Measurements from ENCODE around the gene SLFN5. TPM values are rescaled to one million over a fixed set of nuclear protein-coding genes. Genes with fewer than 3 reads are reported as not detected.

The SLFN5 gene
- total and polyA plus RNA-seq, 4 donors = 1.9 to 7.8 (median 3.4) TPM

DNA sequence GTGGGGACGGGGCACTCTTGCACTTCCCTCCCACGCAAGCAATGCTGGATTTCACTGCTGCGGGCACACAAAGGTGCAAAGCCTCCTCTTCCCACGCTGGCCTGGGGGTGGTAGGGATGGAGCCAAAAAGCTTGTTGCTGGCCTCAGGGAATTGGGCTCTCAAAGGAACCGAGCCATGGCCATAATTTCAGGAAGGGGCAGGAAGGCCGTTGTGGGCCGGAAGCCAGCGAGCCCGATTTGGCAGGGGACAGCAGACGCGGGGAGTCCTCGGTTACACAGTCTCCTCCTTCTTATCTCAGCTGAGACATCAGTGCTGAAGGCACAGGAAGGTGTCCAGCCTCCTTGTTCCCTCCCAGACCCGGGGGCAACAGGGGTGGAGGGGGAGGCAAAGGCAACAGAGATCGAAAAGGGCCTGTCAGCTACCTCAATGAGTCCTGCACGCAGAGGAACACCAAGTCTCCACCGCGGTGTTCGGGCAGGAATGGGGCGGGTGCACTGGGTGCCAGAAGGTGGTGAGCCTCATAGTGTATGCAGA, 71.1 kb downstream of the SLFN5 start:
- no peak overlapping the region for H3K9ac ChIP-seq (ENCODE audit: low read depth in 1 of 2, low read length in 2 of 2)
- no peak for DNase-seq (ENCODE audit: low spot score)
- peaks cover 0 to 11% (median 6%) of the 10 kb centered on the region in 4 donors for H3K4me1 ChIP-seq (ENCODE audit: control insufficient read depth in 4 of 4, insufficient read depth in 4 of 4, low read length in 3 of 4)
- no peak for TF ChIP-seq HNF4G (IDR thresholded peaks at IDR 0.05)
- no peak for TF ChIP-seq RXRA (IDR thresholded peaks at IDR 0.05)
- TF ChIP-seq YY1 (IDR thresholded peaks at IDR 0.05) = no peak
- TF ChIP-seq GABPA (IDR thresholded peaks at IDR 0.05 in 1 of 2, conservative IDR thresholded peaks at IDR 0.05 in 1 of 2) = no peak
- TF ChIP-seq NR2F2 (IDR thresholded peaks at IDR 0.05) = no peak
- TF ChIP-seq FOXA1 (IDR thresholded peaks at IDR 0.05) = no peak
- TF ChIP-seq EGR1 (IDR thresholded peaks at IDR 0.05; ENCODE audit: low read depth in 2 of 2) = no peak
- TF ChIP-seq, protein P1, sequence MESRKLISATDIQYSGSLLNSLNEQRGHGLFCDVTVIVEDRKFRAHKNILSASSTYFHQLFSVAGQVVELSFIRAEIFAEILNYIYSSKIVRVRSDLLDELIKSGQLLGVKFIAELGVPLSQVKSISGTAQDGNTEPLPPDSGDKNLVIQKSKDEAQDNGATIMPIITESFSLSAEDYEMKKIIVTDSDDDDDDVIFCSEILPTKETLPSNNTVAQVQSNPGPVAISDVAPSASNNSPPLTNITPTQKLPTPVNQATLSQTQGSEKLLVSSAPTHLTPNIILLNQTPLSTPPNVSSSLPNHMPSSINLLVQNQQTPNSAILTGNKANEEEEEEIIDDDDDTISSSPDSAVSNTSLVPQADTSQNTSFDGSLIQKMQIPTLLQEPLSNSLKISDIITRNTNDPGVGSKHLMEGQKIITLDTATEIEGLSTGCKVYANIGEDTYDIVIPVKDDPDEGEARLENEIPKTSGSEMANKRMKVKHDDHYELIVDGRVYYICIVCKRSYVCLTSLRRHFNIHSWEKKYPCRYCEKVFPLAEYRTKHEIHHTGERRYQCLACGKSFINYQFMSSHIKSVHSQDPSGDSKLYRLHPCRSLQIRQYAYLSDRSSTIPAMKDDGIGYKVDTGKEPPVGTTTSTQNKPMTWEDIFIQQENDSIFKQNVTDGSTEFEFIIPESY (IDR thresholded peaks at IDR 0.05) = no peak
- TF ChIP-seq SP1 (IDR thresholded peaks at IDR 0.05) = no peak
- TF ChIP-seq RAD21 (IDR thresholded peaks at IDR 0.05) = no peak
- TF ChIP-seq, protein P2, sequence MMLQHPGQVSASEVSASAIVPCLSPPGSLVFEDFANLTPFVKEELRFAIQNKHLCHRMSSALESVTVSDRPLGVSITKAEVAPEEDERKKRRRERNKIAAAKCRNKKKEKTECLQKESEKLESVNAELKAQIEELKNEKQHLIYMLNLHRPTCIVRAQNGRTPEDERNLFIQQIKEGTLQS (IDR thresholded peaks at IDR 0.05) = no peak
- TF ChIP-seq, protein P3, sequence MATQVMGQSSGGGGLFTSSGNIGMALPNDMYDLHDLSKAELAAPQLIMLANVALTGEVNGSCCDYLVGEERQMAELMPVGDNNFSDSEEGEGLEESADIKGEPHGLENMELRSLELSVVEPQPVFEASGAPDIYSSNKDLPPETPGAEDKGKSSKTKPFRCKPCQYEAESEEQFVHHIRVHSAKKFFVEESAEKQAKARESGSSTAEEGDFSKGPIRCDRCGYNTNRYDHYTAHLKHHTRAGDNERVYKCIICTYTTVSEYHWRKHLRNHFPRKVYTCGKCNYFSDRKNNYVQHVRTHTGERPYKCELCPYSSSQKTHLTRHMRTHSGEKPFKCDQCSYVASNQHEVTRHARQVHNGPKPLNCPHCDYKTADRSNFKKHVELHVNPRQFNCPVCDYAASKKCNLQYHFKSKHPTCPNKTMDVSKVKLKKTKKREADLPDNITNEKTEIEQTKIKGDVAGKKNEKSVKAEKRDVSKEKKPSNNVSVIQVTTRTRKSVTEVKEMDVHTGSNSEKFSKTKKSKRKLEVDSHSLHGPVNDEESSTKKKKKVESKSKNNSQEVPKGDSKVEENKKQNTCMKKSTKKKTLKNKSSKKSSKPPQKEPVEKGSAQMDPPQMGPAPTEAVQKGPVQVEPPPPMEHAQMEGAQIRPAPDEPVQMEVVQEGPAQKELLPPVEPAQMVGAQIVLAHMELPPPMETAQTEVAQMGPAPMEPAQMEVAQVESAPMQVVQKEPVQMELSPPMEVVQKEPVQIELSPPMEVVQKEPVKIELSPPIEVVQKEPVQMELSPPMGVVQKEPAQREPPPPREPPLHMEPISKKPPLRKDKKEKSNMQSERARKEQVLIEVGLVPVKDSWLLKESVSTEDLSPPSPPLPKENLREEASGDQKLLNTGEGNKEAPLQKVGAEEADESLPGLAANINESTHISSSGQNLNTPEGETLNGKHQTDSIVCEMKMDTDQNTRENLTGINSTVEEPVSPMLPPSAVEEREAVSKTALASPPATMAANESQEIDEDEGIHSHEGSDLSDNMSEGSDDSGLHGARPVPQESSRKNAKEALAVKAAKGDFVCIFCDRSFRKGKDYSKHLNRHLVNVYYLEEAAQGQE (IDR thresholded peaks at IDR 0.05) = no peak
- no peak for TF ChIP-seq JUND (IDR thresholded peaks at IDR 0.05)
- no peak for TF ChIP-seq FOXA2 (IDR thresholded peaks at IDR 0.05)
- TF ChIP-seq, protein P4, sequence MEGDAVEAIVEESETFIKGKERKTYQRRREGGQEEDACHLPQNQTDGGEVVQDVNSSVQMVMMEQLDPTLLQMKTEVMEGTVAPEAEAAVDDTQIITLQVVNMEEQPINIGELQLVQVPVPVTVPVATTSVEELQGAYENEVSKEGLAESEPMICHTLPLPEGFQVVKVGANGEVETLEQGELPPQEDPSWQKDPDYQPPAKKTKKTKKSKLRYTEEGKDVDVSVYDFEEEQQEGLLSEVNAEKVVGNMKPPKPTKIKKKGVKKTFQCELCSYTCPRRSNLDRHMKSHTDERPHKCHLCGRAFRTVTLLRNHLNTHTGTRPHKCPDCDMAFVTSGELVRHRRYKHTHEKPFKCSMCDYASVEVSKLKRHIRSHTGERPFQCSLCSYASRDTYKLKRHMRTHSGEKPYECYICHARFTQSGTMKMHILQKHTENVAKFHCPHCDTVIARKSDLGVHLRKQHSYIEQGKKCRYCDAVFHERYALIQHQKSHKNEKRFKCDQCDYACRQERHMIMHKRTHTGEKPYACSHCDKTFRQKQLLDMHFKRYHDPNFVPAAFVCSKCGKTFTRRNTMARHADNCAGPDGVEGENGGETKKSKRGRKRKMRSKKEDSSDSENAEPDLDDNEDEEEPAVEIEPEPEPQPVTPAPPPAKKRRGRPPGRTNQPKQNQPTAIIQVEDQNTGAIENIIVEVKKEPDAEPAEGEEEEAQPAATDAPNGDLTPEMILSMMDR (IDR thresholded peaks at IDR 0.05; ENCODE audit: low read depth, low read length, missing input control) = no peak
- no peak for TF ChIP-seq TAF1 (conservative IDR thresholded peaks at IDR 0.05)
- TF ChIP-seq, protein P5, sequence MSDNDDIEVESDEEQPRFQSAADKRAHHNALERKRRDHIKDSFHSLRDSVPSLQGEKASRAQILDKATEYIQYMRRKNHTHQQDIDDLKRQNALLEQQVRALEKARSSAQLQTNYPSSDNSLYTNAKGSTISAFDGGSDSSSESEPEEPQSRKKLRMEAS (IDR thresholded peaks at IDR 0.05) = no peak
- TF ChIP-seq HNF4A (conservative IDR thresholded peaks at IDR 0.05) = no peak
- peaks cover 0 to 2% (median 0%) of the 10 kb centered on the region in 4 donors for H3K27me3 ChIP-seq (ENCODE audit: control insufficient read depth in 4 of 4, insufficient read depth in 4 of 4, low read length in 3 of 4)
- H3K27ac ChIP-seq (ENCODE audit: low read depth in 1 of 2, low read length in 2 of 2) = no peak overlapping the region
- H3K9me3 ChIP-seq (ENCODE audit: control insufficient read depth in 4 of 4, low read length in 3 of 4) = no peaks in the 10 kb centered on the region
- 22% methylated on average over 19 of the region's 19 CpGs for WGBS
- H3K4me3 ChIP-seq (ENCODE audit: low read depth in 1 of 3, low read length in 3 of 3) = peak overlapping the region in 2 of 3 donors; percentile 12 to 18
- H3K36me3 ChIP-seq (ENCODE audit: control insufficient read depth in 4 of 4, insufficient read depth in 3 of 4, low read depth in 1 of 4, low read length in 3 of 4) = no peaks in the 10 kb centered on the region
